GM12891 (cell line): ENCODE measurements around the gene DUSP2.

Experiments
- POLR2A ChIP-seq: IDR thresholded peaks from 2 replicates; pipeline ENCODE4 v1.6.1; 2011; ENCODE audit warnings: low read depth, low read length, control low read depth
- POLR2AphosphoS5 ChIP-seq: IDR thresholded peaks from 2 replicates; pipeline ENCODE4 v1.6.1; 2011; ENCODE audit warnings: low read depth, low read length, control low read depth

DNA sequence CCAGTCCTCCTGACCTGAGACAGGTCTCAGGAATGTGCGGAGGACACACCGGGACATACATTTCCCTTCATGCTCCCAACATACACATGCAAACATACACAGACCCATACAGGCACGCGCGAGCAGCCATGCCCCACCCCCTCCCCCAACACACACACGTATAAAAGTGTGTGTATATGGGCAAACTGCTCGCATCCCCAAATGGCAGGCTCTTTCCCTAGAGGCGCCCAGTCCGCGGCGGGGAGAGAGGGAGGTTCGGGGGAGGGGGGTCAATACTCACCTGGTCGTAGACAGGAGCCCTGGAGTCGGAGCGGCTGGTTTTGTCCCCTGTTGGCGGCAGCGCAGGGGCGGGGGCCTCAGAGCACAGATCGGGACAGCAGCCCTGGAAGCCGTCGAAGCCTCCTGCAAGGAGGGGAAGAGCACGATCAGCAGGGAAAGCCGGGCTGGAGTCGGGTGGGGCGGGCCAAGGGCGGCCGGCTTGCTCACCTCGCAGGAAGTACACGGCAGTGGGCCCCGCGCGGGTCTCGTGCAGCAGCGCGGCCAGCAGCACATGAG, 682 bp downstream of the DUSP2 start:
- no peak for TF ChIP-seq POLR2AphosphoS5
- no peak; the same call in 1 of the 2 replicates for TF ChIP-seq POLR2A
